GM21723 (cell line): Measurements from ENCODE around the gene EFNB2.

Experiments
- ATAC-seq: cut with Tn5 transposase; IDR thresholded peaks from one replicate; pipeline ENCODE4 v1.9.1; 2021; ENCODE audit warnings: mild to moderate bottlenecking, moderate library complexity; ENCODE audit not compliant: unreplicated experiment

The EFNB2 gene

DNA sequence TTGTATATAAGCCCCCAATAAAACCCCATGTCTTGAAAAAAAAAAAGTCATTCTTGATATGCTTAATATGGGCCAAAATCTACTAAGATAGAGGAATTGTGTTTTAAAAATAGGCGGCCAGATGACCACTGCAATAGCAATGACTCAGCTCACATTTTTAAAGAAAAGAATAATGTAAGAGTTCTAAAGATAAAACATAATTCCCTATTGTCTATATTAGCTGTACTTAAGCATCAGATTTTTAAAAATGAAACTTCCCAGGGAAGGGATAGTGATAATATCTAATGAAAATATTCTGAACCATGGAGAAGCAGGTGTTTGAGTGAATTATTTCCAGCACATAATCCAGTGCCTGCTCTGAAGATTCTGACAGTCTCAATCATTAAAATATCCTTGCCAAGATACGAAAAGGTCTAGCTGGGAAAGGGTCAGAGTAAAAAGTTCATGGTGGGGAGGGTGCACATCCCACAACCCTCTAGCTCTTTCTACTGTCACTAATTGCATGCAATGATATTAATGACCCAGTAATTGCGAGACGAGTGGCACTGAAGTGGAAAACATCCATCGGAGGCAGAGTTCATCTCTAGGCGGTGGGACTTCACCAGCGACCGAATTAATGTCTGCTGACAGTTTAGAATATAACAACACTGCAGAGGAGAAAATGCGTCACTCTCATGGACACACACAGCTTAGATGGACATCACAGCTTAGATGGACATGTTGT is 31.6 kb downstream of the EFNB2 start:
- ATAC-seq = no peak

DNA sequence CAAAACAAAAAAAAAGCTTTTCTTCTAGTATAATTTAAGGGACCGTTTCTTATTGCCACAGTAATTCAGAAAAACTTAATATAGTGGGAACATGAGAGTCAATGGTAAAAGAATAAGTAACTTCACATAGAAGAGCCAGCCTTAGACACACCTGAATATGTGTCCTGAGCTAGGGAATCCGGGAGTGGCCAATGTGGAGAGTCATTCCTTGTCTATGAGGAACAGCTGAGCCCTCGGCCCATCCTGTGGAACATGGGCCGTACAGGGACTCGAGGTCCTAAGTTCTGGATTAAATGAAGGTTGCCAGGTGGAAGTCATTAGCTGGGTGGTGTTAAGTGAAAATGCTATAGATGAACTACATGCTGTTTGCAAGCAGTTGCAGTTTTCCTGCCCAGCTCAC is 32.2 kb downstream of the EFNB2 start:
- ATAC-seq = no peak

DNA sequence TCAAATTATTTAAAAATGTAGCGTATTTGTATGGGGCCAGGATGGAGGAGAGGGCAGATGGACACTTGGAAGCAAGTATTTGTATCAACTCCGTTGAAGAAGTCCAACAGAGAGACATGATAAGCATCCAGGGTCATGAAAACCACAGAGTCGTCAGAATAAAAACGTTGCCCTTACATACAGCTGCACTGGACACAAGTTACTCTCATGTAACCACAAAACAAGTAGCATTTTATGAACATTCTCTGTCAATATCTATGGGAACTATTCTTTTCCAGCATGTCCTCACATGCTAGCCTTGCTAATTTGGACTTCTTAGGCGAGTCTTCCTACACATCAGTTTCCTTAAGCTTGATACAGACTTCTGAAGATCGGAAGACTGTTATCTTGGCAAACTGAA is 35.0 kb downstream of the EFNB2 start:
- ATAC-seq = no peak

DNA sequence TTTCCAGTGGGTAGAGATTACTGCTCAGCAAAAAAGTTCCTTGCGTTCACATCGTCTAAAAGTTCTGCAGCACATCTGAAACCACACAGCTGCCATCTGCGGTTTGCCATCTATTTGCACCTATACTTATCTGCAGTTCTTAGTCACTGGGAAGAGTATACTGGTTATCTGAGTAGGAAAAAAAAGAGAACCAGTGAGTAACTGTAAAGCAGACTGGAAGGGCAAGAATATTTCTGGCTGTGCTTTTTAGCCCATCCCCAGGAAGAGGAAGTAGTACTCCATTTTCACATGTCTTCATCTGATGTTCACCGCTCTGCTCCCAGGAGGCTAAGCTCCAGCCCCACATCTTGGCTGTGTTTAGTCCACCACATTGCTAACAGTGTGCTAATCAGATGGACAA is 35.6 kb downstream of the EFNB2 start:
- ATAC-seq = peak; percentile 58

DNA sequence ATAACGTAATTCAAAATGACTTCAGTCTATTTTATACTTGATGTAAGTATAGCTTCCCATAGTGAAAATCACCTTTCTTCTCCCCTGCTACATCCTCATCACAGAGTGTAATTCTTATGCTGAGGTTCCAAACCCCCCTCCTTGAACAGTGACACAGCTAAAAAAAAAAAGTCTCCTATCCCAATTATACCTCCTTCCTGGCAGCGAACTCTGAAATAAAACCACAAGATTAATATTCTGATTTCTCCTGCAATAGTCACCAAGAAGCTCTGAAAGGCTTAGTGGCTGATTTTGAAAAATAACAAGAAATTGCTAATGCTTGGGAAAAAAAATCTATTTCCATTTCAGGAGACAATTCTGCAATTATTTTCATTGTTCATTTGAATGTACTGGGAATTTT is 36.3 kb downstream of the EFNB2 start:
- no peak for ATAC-seq

DNA sequence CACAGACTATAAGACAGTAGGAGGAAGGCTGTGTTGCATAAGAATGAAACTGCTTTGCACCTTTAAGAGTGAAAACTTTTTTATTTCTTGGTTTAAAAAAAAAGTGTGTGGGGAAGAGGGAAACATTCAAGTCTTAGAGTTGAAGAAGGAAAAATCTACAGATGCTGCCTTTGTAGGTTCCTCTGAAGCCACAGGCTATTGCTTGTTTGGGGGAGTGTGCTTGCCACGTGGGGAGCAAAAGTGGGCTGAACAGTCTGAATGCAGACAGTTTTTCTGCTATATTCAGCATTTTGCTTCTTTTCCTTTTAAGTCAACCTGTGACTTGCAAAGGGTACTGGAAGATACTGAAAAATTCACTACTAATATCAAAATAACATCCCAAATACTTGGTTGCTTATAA is 36.9 kb downstream of the EFNB2 start:
- ATAC-seq = no peak

DNA sequence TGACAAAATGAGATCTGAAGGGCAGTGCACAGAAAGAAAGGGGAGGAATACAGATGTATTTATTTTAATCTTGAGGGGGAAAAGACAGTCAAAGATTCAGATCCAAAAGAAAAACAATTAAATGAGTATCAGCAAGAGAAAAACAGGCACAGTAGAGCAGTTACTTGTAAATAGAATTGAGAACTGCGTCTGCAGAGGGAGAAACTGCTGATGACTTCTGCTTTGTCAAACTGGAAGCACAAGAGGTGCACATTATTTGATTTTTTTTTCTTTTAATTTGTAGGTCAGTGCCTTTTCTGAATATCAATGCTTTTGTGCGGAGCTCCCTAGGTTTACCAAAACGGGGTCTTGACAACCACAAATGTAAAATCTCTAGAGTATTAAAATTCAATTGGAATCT is 37.3 kb downstream of the EFNB2 start:
- ATAC-seq = no peak

DNA sequence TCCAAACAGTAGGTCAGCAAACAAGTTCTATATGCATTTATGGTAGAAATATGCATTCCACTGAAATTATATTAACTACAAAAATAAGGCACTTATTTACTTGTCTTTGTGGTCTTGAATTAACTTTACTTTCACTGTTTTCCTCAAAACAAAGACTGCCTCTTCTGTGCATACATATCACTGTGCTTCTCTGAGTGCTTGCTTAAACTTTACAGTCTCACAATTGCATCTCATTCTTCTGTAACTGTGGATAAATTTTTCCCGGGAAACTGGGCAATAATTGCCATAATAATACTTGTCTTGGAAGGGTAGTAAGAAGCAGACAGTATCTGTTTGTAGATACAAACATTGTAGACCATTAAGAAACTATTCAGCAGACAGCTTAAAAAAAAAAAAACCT is 38.4 kb downstream of the EFNB2 start:
- no peak for ATAC-seq

DNA sequence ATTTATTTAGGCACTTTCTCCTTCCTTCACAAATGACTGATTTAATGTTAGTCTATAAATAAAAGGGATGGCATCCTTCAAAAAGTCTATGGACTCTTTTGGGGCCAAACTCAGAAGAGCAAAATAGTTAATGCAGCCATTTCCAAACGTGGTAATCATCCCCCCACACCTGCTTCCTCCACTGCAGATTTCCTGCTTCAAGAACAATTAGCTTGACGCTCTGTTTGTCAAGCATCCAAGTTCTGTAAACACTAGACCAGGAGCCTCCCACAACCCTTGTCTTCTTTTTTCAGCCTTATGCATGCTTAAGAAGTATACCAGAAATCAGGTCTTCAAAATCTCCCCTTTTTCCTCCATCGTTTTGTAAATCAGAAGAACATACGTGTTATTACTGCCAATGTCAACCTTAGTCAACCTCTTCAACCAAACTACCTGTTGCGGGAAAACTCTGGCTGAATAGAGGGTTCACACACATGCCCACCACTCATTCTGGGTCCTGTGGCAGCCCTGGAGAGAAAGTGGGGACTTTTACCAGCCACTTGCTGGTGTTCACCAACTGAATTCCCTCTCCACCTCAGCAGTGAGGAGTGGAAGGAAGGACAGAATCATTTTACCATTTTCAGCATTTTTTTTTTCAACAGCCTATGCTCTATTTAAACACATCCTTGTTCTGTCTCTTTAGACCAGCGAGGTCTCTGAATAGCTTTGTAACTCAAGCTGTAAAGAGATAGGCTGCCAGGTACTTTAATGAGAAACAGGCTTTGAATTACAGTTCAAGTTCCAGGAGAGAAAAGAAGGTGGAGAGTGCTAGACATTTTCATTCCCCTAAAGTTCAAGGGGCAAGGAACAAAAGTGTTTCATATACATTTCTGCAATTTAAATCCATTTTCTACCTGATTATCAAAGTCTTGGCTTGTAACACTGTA is 39.1 kb downstream of the EFNB2 start:
- no peak for ATAC-seq

DNA sequence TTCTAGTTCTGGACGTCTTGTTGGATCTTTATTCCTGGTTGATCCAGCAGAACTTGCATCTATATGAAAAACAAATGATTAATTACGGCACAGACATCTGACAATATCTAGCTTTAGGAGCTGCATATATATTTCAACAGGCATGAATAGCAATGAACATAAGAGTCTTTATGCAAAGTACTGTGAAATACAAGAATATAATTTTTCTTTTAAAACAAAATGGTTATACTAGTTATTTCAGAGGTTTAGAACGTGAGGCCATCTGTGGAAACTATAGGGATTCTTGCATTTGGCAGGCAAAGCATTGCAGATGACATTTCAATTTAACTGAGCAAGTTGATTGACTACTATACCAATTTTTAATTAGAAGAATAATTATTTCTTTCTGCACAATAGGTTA is 40.5 kb downstream of the EFNB2 start:
- no peak for ATAC-seq

DNA sequence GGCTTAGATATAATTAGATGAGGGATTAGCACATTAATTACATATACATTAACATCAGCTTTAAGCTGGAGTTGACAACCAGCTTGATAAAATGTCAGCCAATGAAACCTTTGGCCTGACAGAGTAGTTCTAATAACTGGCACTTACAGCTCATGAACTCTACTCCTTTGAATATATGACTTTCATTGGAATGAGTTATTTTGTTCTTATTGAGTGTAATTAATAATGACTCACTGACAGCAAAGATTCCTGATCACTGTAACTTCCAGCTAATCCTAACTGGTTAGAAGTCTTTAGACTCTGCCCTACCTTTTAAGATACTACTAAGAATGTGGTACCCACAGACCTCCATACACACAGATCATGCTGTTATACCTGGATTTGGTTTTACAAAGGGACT is 41.0 kb downstream of the EFNB2 start:
- ATAC-seq = no peak

DNA sequence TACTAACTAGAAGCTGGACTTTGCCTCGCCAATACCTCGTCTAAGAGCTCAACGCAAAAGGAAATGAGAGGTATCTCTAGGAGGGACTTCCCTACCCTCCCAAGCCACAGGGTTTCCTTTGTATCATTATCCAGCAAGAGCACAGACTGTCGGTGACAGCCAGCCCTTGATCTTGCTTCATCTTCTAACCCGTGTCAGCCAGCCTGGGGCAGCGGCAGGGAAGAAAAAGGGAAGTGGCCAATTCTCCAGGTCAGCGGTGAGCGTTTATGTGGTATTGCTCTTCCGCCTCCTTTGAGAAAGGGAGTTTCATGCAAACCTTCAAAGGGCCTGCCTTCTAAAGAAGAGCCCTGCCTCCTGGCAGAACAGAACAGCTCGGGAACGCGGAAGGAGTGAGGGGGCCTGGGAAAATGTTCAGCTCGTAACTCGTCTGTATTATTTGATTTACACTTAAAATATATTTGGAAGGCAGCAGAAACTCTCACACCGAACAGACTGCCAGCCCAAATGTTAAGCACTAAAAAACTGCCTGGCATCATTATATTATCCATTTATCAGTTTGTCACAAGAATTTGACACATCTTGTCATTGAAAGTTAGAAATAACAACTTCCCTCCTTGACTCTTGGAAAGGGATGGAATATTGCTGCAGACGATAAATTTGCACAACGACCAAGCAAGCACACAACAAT is 41.8 kb downstream of the EFNB2 start:
- ATAC-seq = peak; percentile 81

DNA sequence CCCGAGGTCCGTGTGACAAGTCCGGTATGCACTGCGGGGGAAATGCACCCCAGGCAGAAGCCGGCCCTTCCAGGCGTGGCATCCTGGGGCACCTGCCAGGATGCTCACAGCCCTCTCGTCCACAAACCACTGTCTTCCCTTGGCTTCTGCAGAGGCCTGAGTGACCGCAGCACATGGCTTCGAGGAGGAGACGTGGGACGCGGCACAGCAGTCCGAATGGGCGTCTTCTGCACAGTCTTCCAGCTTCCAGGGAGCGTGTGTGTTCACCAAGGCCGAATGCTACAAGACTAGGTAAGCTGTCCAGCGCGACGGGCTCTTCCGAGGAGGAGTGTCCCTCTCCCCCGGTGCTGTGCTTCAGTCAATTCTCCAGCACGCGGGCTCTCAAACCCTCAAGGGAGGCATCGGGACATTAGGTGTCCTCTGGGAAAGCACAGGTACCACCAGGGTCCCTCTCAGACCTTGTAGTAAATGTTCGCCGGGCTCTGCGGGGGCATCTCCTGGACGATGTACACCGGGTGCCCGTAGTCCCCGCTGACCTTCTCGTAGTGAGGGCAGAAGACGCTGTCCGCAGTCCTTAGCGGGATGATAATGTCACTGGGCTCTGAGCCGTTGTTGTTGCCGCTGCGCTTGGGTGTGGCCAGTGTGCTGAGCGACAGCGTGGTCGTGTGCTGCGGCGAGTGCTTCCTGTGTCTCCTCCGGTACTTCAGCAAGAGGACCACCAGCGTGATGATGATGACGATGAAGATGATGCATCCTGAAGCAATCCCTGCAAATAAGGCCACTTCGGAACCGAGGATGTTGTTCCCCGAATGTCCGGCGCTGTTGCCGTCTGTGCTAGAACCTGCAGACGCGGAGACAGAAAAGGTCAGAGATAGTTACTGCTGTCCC is 42.6 kb downstream of the EFNB2 start:
- ATAC-seq = no peak

DNA sequence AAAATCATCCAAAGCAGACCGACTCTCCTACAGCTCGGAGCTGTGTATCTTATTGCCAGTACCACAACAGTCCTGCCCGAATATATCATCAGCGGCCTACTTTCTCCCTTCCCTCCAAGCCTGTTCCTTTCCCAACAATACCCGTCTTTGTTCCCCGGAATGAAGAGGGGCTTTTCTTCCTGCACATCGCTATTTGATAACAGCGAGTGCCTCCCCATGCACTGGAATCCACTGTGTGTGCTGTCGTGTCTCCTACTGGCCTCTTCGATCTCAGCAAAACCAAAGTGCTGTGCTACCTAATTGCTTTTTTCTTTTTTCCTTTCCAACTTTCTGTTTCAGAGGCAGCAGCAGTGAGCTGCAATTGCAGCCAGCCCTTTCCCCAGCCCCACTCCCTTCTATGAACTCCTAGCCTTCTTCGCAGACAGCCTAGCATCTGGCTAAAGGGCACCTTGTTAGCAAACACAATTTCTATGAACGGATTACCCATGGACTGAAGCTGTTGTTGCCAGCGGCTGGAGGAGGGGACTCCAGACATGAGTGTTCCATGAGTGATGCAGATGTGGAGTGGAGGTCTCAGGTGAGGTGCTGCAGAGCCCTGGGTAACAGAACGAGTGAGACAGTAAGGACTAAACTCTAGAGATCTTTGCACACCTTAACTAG is 43.4 kb downstream of the EFNB2 start:
- no peak for ATAC-seq

DNA sequence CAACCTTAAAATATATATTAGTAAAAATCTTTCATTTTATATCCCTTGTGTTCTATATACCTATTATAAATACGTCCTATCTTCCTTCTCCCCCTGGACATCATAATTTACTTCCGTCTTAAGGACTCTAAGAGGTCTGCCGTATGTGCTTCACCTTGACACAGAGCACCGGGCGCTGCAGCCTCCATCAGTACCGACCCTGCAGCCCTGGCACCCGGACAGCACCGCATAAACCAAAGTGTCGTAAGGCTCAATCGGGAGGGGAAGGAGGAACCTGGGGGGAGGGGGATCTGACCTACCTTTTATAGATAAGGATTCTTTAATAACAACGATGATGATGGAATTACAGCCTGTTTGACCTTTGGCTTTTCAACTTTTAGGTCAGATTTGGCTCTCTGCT is 44.0 kb downstream of the EFNB2 start:
- no peak for ATAC-seq

DNA sequence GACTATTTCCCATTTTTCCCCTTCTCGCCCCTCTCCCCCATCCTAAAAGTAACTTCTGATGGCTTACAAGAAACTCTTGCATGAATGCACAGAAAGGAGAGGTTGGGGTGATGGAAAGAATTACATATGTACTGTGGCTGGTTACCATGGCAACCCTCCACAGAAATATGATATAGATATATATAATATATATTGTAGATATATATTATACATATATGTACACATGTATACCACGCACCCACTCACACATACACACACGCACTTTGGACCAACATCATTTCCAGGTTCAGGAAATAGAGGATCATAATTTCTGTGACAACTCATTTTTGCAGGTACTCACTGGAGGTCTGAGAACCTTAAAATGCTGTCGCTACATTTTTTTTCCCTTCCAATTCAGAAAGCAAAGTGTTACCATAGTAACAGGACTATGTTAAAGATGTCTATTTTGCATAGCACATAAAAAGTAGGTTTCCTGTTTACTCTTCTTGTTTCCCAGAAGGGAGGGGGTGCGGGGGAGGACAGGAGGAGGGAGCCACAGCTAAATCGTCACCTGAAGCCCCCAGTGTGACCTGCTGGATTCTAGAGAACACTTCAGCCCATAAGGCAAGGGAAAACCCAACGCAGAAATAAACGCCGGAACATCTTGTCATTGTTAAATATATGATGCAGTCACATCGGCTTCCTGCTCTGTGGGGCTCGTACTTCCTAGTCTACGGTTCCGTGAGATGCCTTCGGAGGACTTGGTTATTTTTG is 44.7 kb downstream of the EFNB2 start:
- ATAC-seq = no peak

DNA sequence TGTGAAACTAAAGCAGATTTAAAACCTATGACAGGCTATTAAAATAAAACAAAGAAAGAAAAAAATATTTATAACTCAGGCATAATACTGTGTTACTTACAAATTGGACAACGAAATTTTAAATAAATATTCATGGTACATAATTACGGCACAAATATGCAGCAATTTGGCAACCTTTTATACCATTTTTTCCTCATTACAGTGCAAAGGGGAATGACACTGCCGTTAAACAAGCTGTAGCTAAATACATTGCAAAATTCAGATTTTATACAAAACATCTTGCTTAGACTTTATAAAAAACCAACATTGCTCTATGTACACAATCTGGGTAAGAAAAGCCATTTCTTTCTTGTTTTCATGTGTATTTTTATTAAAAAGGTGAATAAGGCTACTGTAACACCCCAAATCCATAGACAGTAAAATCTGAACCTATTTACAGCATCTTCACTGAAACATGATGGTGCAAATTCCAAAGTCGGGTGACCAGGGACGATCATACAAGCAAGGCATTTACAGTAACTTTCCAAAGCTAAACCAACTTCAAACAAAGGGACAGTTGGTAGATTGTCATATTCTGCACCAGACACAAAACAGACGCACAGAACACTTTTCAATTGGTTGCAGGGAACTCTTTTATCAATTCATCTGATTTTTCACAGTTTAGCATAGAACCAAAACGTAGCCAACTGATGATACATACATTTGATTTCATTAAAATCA is 45.5 kb downstream of the EFNB2 start:
- no peak for ATAC-seq

DNA sequence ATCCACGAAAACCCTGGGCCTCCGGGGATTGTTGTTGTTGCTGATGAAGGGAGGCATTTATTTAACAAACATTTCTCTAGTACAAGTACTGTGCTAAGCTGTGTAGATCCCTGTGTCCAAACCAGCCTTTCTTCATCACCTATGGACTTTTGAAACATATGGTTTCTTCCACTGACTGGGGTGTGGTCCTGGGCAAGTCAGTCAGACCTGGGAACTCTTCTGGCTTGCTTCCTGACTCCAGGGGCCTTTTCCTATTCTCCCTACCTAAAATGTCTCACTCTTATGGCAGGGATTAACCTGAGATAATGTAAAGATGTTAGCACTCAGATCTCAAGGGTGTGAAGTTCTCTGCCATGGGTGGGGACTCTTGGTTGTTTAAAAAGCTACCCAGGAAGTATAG is 46.8 kb downstream of the EFNB2 start:
- ATAC-seq = no peak

DNA sequence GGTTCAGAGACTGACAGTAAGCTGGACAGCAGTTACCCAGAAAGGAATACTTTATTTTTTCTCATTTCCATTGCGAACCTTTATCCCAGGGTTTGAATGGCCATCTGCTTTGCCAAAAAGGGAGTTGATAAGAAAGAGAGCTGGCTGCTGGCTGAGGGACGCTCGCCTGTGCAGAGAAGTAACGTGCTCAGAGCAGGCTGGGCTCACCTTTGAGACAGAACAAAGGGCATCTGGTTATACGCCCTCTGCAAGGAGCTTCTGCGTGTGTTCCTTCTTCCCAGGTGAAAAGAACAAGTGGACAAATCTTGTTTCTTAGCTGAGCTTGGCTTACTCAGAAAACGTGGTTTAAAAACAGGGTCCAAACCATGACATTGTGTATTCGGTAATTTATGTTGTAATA is 47.4 kb downstream of the EFNB2 start:
- ATAC-seq = no peak
